Immature natural killer cell (primary cell): ENCODE measurements around the gene ACAN. TPM values are rescaled to one million over a fixed set of nuclear protein-coding genes. Genes with fewer than 3 reads are reported as not detected.

ENCODE experiments used
- polyA plus RNA-seq, 3 donors: library from polyadenylated mRNA; unstranded; fragments of 300-500 nt; fragmentation: Illumina TruSeq; gene quantifications; one replicate each; pipeline ENCODE4 v1.2.3, GENCODE V29; 2021

ACAN gene
- polyA plus RNA-seq, 3 donors from 2014 or later = not detected

Other genes with a start within 250 kb of the ACAN start
- gene AEN, start 182.1 kb upstream of the ACAN start, polyA plus RNA-seq = 10 to 100 TPM; 11.6 to 17.8 (median 12.1) TPM
- gene ISG20, start 164.4 kb upstream of the ACAN start, polyA plus RNA-seq = 100 to 1,000 TPM; 286 to 365 (median 342) TPM
- gene HAPLN3, start 92.1 kb downstream of the ACAN start, polyA plus RNA-seq = 1 to 10 TPM; 3.4 to 7.8 (median 5.3) TPM
- 1 to 10 TPM; 3.8 to 6.9 (median 4.4) TPM for gene MFGE8, start 109.9 kb downstream of the ACAN start, polyA plus RNA-seq